HCT116 (cell line): ENCODE results near the gene SLC2A1. TPM values are rescaled to one million over a fixed set of nuclear protein-coding genes. Genes with fewer than 3 reads are reported as not detected.
"Not testable (repeated sequence)": the region's sequence is repeated elsewhere in the genome, so short reads cannot be mapped to it uniquely, and the experiment has no call there.

Source experiments
- ATAC-seq: fragments of 200-7000 bp; cut with Tn5 transposase; 2 replicates; pipeline ENCODE4 v1.9.1; 2020; ENCODE audit warnings: mild to moderate bottlenecking, moderate library complexity
- BruUV-seq: library from RNA; stranded (reverse); fragments of 400-500 nt; replicated peaks from 2 replicates; lab custom pipeline; 2021; lab: Mats Ljungman, UMichigan
- CTCF ChIA-PET: fragments of 300-600 bp; sonication (Branson Sonifier 250); formaldehyde crosslinking; loops from one replicate; lab custom pipeline; 2021; ENCODE audit warnings: antibody characterized with exemption; lab: Charles Lee
- POLR2A ChIA-PET: fragments of 300-600, 350-600 bp; sonication (Branson Sonifier 250); formaldehyde crosslinking; loops from one replicate; lab custom pipeline; 2021; ENCODE audit warnings: antibody characterized with exemption; lab: Charles Lee
- RAD21 ChIA-PET, 2 experiments: fragments of 300-600 bp; sonication (Branson Sonifier 250); formaldehyde crosslinking; loops; one replicate each; lab custom pipeline; 2023; ENCODE audit warnings: low total read pairs in 2 of 2; ENCODE audit not compliant: uncharacterized antibody in 2 of 2, unreplicated experiment in 2 of 2, low non-redundant PET in 1 of 2; lab: Charles Lee
- DNase-seq: peaks from one replicate; pipeline ENCODE4 v3.0.0-alpha.2; 2010; ENCODE audit warnings: low read depth, low spot score
- H2AFZ ChIP-seq: fragments of 200-600 bp; shearing (Covaris generic), sonication (generic); 2 replicates; pipeline ENCODE4 v1.6.1; 2017; ENCODE audit warnings: low read depth, mixed run types, mixed read lengths, antibody characterized with exemption, low read length; ENCODE audit not compliant: poor library complexity, severe bottlenecking
- H3K27ac ChIP-seq: 2 replicates; pipeline ENCODE4 v1.5.1; 2012; ENCODE audit warnings: low read depth, low read length
- H3K27me3 ChIP-seq: fragments of 200-600 bp; sonication (generic); 2 replicates; pipeline ENCODE4 v1.6.1; 2016; ENCODE audit warnings: mixed run types, low read length, mixed read lengths; ENCODE audit not compliant: insufficient read depth
- H3K36me3 ChIP-seq, 2 experiments: fragments of 200-500 bp in 1 of 2; fragments of 200-600 bp in 1 of 2; sonication (Bioruptor generic) in 1 of 2; sonication (generic) in 1 of 2; 2 replicates each; pipeline versions ENCODE4 v1.5.1 to v1.6.1; 2014 to 2016; ENCODE audit warnings: low read length in 2 of 2, inconsistent platforms in 1 of 2, mixed read lengths in 1 of 2, mixed run types in 1 of 2; ENCODE audit not compliant: insufficient read depth in 2 of 2, control insufficient read depth in 1 of 2
- H3K4me1 ChIP-seq, 2 experiments: fragments of 200-600 bp in 1 of 2; sonication (generic) in 1 of 2; 2 replicates each; pipeline versions ENCODE4 v1.5.1 to v1.6.1; 2012 to 2017; ENCODE audit warnings: low read length in 2 of 2, inconsistent platforms in 1 of 2, mild to moderate bottlenecking in 1 of 2, mixed read lengths in 1 of 2, mixed run types in 1 of 2, moderate library complexity in 1 of 2; ENCODE audit not compliant: insufficient read depth in 2 of 2, control insufficient read depth in 1 of 2
- H3K4me2 ChIP-seq: fragments of 200-600 bp; sonication (generic); 2 replicates; pipeline ENCODE4 v1.6.1; 2017; ENCODE audit warnings: mixed run types, low read length, mixed read lengths
- H3K4me3 ChIP-seq, 2 experiments: fragments of 200-600 bp in 1 of 2; sonication (generic) in 1 of 2; replicated peaks in 1 of 2; 2 replicates each; pipeline ENCODE4 v1.5.1; 2011 to 2016; ENCODE audit warnings: low read length in 2 of 2, control low read depth in 1 of 2, low read depth in 1 of 2, mild to moderate bottlenecking in 1 of 2, mixed read lengths in 1 of 2, mixed run types in 1 of 2
- H3K79me2 ChIP-seq: fragments of 200-600 bp; sonication (generic); 2 replicates; pipeline ENCODE4 v1.6.1; 2017; ENCODE audit warnings: mild to moderate bottlenecking, mixed run types, low read length, moderate library complexity, mixed read lengths; ENCODE audit not compliant: insufficient read depth
- H3K9ac ChIP-seq: fragments of 200-600 bp; sonication (generic); 2 replicates; pipeline ENCODE4 v1.6.1; 2016; ENCODE audit warnings: low read length, mixed read lengths
- H3K9me2 ChIP-seq: fragments of 200-600 bp; sonication (generic), shearing (Covaris generic); 2 replicates; pipeline ENCODE4 v1.6.1; 2017; ENCODE audit warnings: mixed run types, mild to moderate bottlenecking, moderate library complexity; ENCODE audit not compliant: insufficient read depth
- H3K9me3 ChIP-seq, 2 experiments: fragments of 200-500 bp in 1 of 2; fragments of 200-600 bp in 1 of 2; sonication (Bioruptor generic) in 1 of 2; sonication (generic) in 1 of 2; 2 replicates each; pipeline ENCODE4 v1.6.1; 2014 to 2017; ENCODE audit warnings: low read length in 2 of 2, mixed read lengths in 2 of 2, inconsistent platforms in 1 of 2, low read depth in 1 of 2, mild to moderate bottlenecking in 1 of 2, mixed run types in 1 of 2, moderate library complexity in 1 of 2; ENCODE audit not compliant: control insufficient read depth in 1 of 2, insufficient read depth in 1 of 2
- H4K20me1 ChIP-seq: fragments of 200-600 bp; sonication (generic), shearing (Covaris generic); 2 replicates; pipeline ENCODE4 v1.6.1; 2017; ENCODE audit warnings: mixed run types, mild to moderate bottlenecking, moderate library complexity; ENCODE audit not compliant: insufficient read depth
- ELF1 ChIP-seq: IDR thresholded peaks from 2 replicates; pipeline ENCODE4 v1.6.1; 2012; ENCODE audit warnings: low read depth, borderline replicate concordance
- POLR2A ChIP-seq: IDR thresholded peaks from 2 replicates; pipeline ENCODE4 v1.7.0; 2011; ENCODE audit warnings: borderline replicate concordance; ENCODE audit not compliant: insufficient read depth, insufficient read length; ENCODE audit errors: extremely low read depth
- POLR2AphosphoS5 ChIP-seq: IDR thresholded peaks from 2 replicates; pipeline ENCODE4 v1.6.1; 2011; ENCODE audit warnings: mild to moderate bottlenecking, low read depth, low read length, moderate library complexity
- RAD21 ChIP-seq: IDR thresholded peaks from 2 replicates; pipeline ENCODE4 v1.6.1; 2012; ENCODE audit warnings: low read depth, mild to moderate bottlenecking
- REST ChIP-seq: IDR thresholded peaks from 2 replicates; pipeline ENCODE4 v1.6.1; 2012; ENCODE audit warnings: low read depth
- SIN3A ChIP-seq: IDR thresholded peaks from 2 replicates; pipeline ENCODE4 v1.6.1; 2012; ENCODE audit warnings: low read depth
- SP1 ChIP-seq: IDR thresholded peaks from 2 replicates; pipeline ENCODE4 v1.6.1; 2012; ENCODE audit warnings: low read depth
- SRF ChIP-seq: IDR thresholded peaks from 2 replicates; pipeline ENCODE4 v1.6.1; 2012; ENCODE audit warnings: low read depth
- ZBTB33 ChIP-seq: IDR thresholded peaks from 2 replicates; pipeline ENCODE4 v1.6.1; 2011; ENCODE audit warnings: mild to moderate bottlenecking, low read length, moderate library complexity; ENCODE audit not compliant: insufficient replicate concordance; ENCODE audit errors: extremely low read depth
- ZNF274 ChIP-seq: fragments of 200-500 bp; sonication (Bioruptor generic); IDR thresholded peaks from 2 replicates; pipeline ENCODE4 v1.6.1; 2014; ENCODE audit warnings: mild to moderate bottlenecking, low read depth, low read length, inconsistent platforms
- intact Hi-C: fragments of 100-400 bp; cut with micrococcal nuclease; formaldehyde crosslinking; loops from 2 replicates; pipeline ENCODE4 v1.10.0; 2022
- total RNA-seq: library from RNA; stranded (reverse); gene quantifications from one replicate; pipeline ENCODE4 v1.2.1, GENCODE V29; 2021; ENCODE audit not compliant: unreplicated experiment

Gene SLC2A1
- total RNA-seq, 1 experiment from 2014 or later, result 248 TPM

GRCh38 chr1:42921769-42922168, 36.9 kb downstream of the SLC2A1 start:
- peaks cover 2 to 6% of the 10 kb centered on the region in 2 experiments; a peak in 1 of 4 replicates for H3K36me3 ChIP-seq
- no peak overlapping the region for H3K4me2 ChIP-seq

GRCh38 chr1:42919651-42920050, 39.0 kb downstream of the SLC2A1 start:
- H3K4me3 ChIP-seq, H3K4me2 ChIP-seq, H2AFZ ChIP-seq, RAD21 ChIA-PET, H3K79me2 ChIP-seq, ATAC-seq, H4K20me1 ChIP-seq, H3K9me2 ChIP-seq, H3K9me3 ChIP-seq, H3K36me3 ChIP-seq, H3K27me3 ChIP-seq, H3K27ac ChIP-seq, H3K9ac ChIP-seq, DNase-seq, BruUV-seq: not testable (repeated sequence)
- peaks cover 5 to 27% of the 10 kb centered on the region in 2 experiments; a peak in 3 of 4 replicates for H3K4me1 ChIP-seq
- intact Hi-C loops, result loop anchor here (10.0 kb wide), 3 partner anchors 285 to 495 kb away; no protein-coding TSS in a partner anchor
- ChIA-PET CTCF (interaction anchor here (0.9 kb wide), 1 partner anchor 154 kb away, joined by 4 read pairs; no protein-coding TSS in a partner anchor), POLR2A (interaction anchor here (0.7 kb wide), 1 partner anchor 35 kb away, joined by 4 read pairs; no protein-coding TSS in a partner anchor)

More at GRCh38 chr1:42921769-42922168, 36.9 kb downstream of the SLC2A1 start:
- intact Hi-C loops, result no loop called here
- POLR2A ChIA-PET, result interaction anchor here (0.6 to 0.7 kb wide), 2 partner anchors 359 to 427 kb away, joined by 3 to 5 read pairs; no protein-coding TSS in a partner anchor
- Histone ChIP-seq H3K27me3 (no peaks in the 10 kb centered on the region), H3K4me1 (peaks cover 9 to 40% of the 10 kb centered on the region in 2 experiments; a peak in 3 of 4 replicates), H3K9ac (no peak overlapping the region), H3K27ac (no peak overlapping the region), H3K79me2 (no peaks in the 10 kb centered on the region), H3K4me3 (no peak overlapping the region), H4K20me1 (no peaks in the 10 kb centered on the region), H3K9me2 (no peaks in the 10 kb centered on the region), H2AFZ (no peak overlapping the region)
- no peak for ATAC-seq
- CTCF ChIA-PET, result interaction anchor here (1.6 to 5.4 kb wide), 4 partner anchors 9 to 151 kb away, joined by 4 to 114 read pairs (median 16); no protein-coding TSS in a partner anchor
- no peak for DNase-seq
- BruUV-seq, result no TSS peak
- RAD21 ChIA-PET, result interaction anchor here (0.6 to 3.8 kb wide), 3 partner anchors 143 to 152 kb away, joined by 4 to 43 read pairs (median 21); no protein-coding TSS in a partner anchor
- TF ChIP-seq SP1 (no peak), SRF (no peak), POLR2AphosphoS5 (no peak), ZNF274 (no peak), RAD21 (no peak), POLR2A (no peak), SIN3A (no peak), ELF1 (no peak), ZBTB33 (no peak), REST (no peak)
- TF ChIP-seq, all 23 proteins: peak for 0
- no peaks in the 10 kb centered on the region for H3K9me3 ChIP-seq
